Activated CD8-positive, alpha-beta memory T cell treated with anti-CD3 and anti-CD28 coated beads for 24 hours (primary cell): ENCODE results near the gene HSP90B1.
A peak's percentile ranks its signal among the peaks of the same experiment; 100 is the strongest.

Experiments used
- DNase-seq: peaks from one replicate; pipeline ENCODE4 v3.0.0-alpha.2; 2020

Gene HSP90B1

DNA sequence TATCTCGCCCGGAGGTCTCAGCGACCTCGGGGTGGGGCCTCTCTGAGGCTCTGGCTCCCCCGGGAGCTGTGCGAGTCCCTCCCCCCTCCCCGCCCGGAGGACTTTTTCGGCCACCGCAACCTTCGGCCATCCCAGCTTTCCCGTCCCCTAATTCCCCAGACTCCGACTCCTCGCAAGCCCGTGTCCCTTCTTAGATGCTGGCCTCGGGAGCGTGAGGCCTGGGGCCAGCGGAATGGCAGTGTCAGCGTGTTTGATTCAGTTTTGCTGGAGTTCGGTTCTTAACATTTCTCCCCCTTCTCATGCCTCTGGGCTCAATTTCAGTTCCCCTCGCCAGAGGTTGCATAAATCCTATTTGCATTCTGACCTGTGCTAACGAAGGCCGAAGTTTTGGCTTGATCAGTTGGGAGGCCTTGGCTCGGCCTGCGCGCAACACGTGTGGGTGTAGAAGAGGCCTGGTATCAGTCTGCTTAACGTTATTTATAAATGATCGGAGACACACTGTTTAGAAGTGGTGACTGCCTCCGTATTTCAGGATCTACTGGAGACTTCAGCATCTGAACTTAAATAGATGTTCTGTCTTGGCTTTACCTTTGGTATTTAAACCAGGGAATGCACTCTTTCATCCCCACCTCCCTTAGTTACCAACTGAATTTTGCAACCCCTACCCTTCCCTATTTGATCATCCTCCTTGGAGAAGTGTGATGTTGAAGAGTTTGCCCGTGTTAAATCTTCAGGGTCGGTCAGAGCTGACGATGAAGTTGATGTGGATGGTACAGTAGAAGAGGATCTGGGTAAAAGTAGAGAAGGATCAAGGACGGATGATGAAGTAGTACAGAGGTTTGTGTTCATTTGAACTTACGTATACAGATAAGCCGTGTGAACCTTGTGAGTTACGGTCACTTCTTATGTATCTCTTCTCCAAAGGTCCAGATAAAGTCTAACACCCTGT is 851 bp downstream of the HSP90B1 start:
- peak; percentile 82 for DNase-seq

DNA sequence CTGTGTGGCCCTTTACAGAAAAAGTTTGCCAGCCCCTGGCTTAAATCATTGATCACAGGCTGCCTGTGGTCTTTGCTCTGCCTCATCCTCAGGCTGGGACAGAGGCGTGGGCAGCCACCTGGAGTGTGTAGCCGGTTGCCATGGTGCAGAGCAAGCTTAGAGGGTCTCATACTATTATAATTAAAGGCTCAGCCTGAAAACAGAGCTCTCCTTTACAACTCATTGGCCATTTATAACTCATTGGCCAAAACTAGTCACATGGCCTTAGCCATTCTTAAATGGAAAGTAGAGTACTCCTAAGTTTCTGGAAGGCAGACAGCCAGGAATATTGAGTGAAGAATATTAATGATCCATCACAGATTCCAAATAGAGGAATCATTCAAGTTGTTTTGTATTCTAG is 3.0 kb downstream of the HSP90B1 start:
- no peak for DNase-seq

DNA sequence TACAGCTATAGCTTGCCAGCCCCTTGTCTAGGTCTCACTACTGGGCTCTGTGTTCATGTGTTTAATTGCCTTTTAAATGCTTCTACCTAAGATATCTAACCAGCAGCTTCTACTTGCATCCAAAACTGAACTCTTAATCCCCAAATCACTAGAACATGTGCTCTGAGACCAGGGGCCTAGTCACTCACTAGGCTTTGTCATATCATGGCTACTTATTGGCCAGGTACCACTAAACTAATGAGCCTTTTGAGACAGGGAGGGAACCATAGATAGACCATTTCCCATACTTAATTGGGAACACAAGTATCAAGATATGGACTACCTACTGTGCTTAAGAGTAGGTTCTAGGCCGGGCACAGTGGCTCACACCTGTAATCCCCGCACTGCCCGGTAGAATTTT is 6.5 kb downstream of the HSP90B1 start:
- no peak for DNase-seq

DNA sequence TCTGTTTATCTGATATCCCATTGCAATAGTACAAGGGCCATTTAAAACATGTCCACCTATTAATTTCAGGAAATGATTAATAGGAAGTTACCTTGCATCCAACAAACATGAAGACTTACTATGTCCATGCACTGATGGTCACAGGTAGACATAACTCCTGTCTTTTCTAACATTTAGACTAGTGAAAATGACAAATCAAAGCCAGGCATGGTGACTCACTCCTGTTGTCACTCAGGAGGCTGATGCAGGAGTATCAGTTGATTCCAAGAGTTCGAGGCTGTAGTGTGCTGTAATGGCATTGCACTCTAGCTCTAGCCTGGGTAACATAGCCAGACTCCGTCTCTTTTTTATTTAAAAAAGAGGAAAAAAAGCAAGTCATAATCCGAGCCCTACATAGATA is 14.8 kb downstream of the HSP90B1 start:
- no peak for DNase-seq

DNA sequence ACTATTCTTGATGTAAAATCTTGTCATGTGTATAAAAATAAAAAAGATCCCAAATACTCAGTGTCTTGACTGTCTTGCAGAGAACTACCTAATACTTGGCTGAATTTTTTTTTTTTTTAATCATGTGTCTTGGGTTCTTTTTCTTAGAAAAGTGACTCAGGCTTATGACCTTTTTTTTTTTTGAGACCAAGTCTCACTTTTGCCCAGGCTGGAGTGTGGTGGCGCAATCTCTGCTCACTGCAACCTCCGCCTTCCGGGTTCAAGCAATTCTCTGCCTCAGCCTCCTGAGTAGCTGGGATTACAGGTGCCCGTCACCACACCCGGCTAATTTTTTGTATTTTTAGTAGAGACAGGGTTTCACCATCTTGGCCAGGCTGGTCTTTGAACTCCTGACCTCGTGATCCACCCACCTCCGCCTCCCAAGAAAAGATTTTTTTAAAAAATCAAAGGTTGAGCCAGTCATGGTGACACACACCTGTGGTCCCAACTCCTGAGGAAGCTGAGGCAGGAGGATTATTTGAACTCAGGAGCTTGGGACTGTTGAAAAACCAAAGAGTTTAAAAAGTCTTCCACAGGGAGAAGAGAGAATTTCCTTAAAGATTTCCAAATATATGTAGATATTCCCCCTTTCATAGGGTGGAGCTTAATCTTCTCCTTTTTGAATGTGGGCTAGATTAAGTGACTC is 17.8 kb downstream of the HSP90B1 start:
- no peak for DNase-seq

DNA sequence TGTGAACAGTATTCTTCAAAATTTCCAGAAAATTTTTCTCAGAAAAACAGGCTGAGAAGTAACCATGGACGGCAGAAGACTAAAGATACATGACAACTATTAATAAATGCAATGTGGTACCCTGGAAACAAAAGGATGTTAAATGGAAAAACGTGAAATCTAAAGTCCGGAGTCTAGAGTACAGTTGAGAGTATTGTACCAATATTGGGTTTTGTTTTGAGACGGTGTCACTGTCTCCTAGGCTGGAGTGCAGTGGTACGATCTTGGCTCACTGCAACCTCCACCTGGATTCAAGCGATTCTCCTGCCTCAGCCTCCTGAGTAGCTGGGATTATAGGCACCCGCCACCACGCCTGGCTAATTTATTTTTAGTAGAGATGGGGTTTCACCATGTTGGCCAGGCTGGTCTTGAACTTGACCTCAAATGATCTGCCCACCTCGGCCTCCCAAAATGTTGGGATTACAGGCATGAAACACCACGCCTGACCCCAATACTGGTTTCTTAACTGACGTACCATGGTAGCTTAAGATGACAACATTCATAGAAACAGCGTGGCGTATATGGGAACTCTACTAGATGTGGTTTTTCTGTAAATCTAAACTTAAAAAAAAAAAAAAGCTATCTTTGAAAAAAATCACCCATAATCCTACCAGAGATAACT is 18.7 kb downstream of the HSP90B1 start:
- DNase-seq, result no peak

DNA sequence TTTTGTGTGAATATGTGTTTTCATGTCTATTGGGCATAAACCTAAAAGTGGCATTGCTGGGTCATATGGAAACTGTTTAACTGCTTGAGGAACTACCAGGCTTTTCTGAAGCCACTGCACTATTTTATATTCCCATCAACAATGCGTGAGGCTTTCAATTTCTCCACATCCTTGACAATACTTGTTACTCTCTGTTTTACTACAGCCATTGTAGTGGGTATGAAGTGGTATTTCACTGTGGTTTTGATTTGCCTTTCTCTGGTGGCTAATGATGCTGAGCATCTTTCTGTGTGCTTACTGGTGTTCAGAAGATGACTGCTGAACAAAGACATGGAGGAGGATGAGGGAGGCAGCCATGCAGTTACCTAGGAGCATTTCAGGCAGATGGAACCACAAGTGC is 22.3 kb downstream of the HSP90B1 start:
- DNase-seq, result no peak

DNA sequence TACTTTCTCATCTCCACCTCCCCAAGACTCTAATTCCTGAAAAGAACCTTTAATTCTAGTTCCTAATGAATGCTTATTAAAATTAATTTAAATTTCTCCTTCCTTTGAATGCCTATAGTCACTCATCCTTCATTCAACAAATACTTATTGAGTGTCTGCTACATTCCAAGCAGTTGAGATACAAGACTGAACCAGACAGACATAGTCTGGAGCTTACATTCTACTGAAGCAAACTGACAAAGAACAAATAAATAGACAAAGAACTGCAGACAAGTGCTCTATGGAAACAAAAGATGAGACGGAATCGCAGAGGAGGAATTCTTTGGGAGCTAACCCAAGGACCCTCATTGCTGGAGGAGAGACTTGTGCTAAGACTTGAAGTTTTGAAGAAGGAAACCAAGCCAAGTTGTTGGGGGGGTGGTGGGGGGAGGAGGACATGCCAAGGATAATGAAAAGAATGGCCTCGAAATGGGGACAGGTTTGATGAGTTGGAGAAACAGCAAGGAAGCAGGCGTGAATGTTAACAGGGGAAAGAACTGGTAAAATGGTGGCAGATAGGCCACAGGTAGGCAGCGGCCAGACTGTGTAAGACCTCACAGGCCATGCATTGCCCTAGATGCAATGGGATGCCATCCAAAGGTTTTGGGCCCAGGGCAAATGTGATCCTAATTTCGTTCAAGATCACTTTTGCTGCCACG is 25.8 kb downstream of the HSP90B1 start:
- peak; percentile 67 for DNase-seq

DNA sequence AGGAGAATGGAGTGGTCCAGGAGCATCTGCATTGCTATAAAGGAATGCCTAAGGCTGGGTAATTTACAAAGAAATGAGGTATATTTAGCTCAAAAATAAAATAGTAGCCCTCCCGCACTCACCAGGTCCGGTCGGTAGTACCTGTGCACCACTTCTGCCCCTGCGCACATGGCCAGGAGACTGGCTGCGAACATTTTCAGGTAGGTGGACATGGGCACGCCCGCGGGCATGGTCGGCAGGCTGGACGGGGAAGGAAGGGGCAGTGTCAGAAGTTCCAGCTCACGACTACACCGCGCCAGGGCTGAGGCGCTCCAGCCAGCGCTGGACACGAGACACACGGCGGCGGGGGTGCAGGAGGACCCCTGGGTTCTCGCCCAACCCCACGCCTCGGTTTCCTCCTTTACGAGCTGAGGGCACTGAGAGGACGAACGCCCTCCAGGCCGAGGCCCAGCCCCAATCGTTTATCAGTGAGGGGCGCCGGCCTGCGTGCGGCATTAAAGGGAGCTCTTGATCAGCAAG is 26.4 kb downstream of the HSP90B1 start:
- no peak for DNase-seq

DNA sequence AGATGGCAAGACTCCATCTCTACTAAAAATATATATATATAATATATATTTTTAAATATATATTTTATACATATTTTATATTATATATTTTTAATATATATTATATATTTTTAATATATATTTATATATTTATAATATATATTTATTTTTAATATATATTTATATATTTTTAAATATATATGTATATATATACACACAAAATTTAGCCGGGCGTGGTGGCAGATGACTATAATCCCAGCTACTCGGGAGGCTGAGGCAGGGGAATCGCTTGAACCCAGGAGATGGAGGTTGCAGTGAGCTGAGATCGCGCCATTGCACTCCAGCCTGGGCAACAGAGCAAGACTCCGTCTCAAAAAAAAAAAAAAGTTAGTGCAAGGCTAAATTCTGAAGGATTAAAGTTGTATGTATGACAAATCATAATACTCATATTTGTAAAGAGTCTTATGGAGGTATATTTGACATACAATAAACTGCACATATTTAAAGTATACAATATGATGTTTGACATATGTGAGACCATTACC is 27.7 kb downstream of the HSP90B1 start:
- DNase-seq, result no peak

DNA sequence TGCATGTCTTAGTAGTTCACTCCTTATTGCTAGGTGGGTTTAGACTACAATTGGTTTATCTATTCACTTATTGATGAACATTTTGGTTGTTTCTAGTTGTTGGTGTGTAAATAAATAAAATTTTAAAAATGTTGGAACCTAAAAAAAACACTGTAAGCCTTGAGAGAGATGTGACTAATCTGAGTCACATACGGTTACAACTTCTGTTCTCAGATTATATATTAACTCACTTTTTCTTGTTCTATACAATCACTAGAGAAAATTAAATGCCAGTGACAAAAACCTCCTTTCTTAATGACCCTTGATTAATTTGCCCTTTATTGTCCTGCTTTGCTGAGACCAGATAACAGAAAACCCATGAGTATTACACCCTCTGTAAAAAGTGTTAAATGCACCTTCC is 28.4 kb downstream of the HSP90B1 start:
- no peak for DNase-seq

DNA sequence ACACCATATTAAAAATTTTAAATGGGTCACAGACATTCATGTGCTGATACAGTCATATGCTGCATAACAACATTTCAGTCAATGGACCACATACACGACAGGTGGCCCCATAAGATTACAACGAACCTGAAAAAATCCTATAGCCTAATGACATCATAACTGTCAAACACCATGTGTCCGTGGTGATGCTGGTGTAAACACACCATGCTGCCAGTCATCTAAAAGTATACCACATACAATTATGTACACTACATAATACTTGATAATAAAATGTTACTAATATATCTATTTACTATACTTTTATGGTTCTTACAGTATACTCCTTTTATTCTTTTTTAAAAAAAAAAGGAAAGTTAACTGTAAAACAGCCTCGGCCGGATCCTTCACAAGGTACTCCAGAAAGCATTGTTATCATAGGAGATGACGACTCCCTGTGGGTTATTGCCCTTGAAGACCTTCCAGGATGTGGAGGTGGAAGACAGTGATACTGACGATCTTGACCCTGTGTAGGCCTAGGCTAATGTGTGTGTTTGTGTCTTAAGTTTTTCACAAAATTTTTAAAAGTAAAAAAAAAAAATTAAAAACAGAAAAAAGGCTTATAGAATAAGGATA is 30.5 kb downstream of the HSP90B1 start:
- DNase-seq, result no peak

DNA sequence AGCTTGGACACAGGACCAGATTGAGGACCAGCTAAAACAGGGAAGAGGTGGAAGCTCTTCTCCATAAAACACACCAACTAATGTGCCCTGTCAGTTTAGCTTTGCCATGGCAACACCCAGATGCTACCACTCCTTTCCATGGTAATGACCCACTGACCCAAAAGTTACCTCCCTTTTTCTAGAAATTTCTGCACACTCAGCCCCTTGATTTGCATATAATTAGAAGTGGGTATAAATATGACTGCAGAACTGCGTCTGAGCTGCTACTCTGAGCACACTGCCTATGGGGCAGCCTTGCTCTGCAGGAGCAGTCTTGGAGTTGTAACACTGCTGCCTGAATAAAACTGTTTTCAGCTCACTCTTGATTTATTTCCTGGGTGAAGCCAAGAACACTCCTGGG is 32.3 kb downstream of the HSP90B1 start:
- no peak for DNase-seq

DNA sequence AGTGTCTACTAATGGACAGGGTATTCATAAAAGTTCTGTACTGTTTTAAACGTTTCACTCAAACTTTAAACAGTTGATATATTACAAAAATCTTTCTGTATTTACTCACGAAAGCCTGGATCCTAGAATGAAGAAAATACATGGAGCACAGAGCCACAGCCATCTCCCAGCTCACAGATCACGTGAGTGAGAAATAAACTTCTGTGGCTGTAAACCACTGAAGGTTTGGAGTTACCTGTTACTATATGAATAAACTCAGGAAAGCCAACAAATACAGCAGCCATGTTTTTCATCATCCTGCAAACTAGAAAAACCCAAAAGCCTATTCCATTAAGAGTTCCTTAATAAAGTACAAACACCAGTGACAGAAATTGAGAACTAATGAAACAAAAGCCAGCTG is 34.6 kb downstream of the HSP90B1 start:
- no peak for DNase-seq

DNA sequence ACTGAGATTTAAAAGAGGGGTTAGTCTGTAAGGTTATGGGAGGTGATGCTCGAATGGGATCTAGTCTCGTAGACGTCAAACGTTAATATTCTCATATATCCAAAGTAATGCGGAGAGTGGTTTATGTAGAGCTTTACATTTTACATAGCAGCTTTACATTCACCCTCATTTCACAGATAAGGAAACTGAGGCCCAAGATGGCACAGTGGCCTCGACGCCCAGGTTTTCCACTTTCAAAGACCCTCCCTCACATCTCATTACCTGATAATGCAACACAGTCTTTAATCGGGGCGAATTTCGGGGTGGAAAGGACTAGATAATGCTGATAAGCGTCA is 35.0 kb downstream of the HSP90B1 start:
- no peak for DNase-seq

DNA sequence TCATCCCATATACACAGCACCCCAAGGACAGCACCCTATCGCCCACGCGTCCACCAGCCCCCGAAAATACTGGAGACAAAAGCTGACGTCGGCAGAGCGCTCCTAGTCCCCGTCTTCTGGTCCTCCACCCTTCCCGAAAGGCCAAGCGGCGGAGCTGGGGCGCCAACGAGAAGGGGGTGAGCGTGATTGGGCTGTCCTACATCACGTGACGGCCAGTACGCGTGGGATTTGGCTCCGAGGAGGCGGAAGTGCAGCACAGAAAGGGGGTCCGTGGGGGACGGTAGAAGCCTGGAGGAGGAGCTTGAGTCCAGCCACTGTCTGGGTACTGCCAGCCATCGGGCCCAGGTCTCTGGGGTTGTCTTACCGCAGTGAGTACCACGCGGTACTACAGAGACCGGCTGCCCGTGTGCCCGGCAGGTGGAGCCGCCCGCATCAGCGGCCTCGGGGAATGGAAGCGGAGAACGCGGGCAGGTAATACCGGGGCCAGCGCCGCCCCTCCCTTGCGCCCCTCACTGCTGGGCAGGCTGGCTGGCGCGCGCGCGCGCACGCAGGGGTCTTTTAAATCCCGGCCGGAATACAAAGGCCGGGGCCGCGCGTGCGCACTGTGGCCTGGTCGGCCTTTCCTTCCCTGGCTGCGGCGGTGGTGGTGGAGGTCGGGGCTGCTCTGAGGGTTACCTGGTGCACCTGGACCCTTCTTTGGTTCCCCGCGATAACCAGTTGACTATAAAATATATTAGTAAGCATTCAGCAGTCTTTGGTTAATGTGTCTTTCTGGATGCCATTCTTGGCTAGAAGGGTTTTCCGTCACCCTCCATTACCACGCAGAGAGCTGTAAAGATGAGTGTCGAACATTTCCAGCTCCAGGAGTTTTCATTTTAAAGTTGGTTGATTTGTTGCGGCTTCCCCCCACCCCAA is 35.6 kb downstream of the HSP90B1 start, which contains the start of gene TDG:
TDG (plus strand) TSS at position 283 of the 915 bp plus-strand sequence; CDS start at position 449, 166 bp downstream.
- DNase-seq, result peak; percentile 94

DNA sequence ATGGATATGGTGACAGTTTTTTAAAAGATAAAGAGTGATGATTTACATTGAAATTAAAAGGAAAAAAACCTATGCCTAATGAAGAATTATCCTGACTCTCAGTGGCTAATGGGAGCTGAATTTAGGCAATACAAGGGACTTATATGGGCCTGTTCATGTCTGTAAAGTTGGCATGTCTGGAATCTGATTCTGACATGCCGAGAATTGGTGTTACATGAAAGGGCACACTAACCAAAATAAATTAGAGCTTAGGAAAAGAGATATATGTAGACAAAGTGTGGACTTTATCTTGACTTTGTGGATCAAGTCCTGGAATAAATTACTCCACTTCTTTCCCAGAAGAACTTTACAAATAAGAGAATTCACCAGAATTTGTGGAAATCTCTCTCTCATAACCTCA is 36.5 kb downstream of the HSP90B1 start:
- no peak for DNase-seq

DNA sequence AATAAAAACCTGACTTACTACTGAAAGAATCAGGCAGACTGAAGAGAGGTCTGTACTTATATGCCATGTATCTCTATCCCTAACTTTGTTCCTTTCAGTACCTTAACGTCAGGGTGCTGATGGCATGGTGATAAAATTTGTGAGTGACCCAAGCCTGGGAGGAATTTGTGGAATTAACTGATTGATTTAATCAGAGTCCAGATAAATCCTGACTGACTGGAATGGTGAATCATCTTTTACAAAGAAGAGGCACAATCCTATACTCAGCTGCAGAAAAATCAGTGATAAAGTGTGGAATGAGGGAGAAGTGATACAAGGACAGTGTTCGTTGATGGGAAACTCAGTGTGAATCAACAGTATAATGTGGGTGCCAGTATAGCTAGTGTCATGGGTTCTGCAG is 39.2 kb downstream of the HSP90B1 start:
- DNase-seq, result no peak

DNA sequence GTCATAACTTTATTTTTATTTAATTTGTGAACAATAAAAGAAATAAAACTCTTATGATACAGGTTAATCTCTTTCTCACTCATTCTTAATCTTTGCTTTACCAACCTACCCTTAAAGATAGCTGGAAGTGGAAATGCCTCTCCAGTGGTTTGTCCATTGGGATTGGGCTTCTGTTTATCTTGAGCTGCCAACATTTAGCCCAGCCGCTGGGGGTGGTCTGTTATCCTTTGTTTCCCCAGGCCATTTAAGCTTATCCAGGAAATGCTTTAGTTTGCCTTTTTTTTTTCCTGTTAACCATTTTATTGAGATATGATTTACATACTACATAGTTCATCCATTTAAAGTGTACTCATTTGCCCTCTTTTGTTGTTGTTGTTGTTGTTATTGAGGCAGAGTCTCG is 43.7 kb downstream of the HSP90B1 start:
- no peak for DNase-seq

DNA sequence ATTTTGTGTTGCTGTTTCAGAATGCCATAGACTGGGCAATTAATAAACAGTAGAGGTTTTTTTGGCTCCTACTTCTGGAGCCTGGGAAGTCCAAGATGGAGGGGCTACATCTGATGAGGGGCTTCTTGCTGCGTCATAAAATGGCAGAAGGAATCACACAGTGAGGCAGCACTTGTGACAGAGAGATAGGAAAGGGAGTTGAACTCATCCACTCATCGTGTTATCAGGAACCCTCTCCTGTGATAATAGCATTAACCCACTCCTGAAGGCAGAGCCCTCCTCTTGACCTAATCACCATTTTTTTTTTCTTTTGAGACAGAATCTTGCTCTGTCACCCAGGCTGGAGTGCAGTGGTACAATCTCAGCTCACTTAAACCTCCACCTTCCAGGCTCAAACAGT is 45.2 kb downstream of the HSP90B1 start:
- no peak for DNase-seq

DNA sequence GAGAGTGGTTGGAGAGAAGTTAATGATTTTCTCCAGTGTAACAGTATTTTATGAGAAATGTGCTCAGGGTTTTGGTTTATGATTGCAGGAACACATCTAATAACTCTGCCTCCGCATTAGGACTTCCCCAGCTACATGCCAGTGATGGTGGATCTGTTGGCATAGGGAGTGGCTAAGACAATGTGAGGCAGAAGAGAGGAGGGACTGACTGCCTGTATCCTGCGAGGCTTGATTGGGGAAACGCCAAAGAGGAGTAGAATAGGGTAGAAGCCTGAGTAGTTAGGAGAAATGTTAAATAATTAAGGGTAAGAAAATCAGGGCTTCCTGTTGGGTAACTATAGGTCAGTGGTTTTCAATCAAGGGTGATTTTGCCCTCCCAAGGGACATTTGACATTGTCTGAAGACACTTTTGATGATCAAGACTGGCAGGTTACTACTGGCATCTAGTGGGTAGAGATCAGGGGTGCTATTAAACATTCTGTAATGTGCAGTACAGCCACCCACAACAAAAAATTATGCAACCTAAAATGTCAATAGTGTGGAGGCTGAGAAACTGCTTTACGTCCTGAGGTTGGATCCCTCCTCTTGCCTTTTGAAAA is 48.3 kb downstream of the HSP90B1 start:
- DNase-seq, result no peak
